Natural killer cell (primary cell): Measurements from ENCODE around the gene CSPG4. TPM values are rescaled to one million over a fixed set of nuclear protein-coding genes. Genes with fewer than 3 reads are reported as not detected.
A peak's percentile ranks its signal among the peaks of the same experiment; 100 is the strongest.
"Not testable (repeated sequence)": the region's sequence is repeated elsewhere in the genome, so short reads cannot be mapped to it uniquely, and the experiment has no call there.

Source experiments
- ATAC-seq, 3 donors: fragments of 150-1000 bp in 2 of 3; fragments of 200-7000 bp in 1 of 3; cut with Tn5 transposase; 1 replicate in 1 of 3; 2 replicates in 2 of 3; pipeline ENCODE4 v1.10.0; 2021; ENCODE audit warnings: mild to moderate bottlenecking in 2 of 3, moderate library complexity in 2 of 3
- DNase-seq, 2 donors: peaks; one replicate each; pipeline versions ENCODE4 v3.0.0 to v3.0.0-alpha.2; 2013 to 2021; ENCODE audit warnings: mixed read lengths in 1 of 2
- H3K27ac ChIP-seq: one replicate; pipeline ENCODE4 v1.5.1; 2013; ENCODE audit warnings: mild to moderate bottlenecking, low read length
- H3K27me3 ChIP-seq: one replicate; pipeline ENCODE4 v1.6.1; 2013; ENCODE audit warnings: low read length; ENCODE audit not compliant: control insufficient read depth, insufficient read depth
- H3K36me3 ChIP-seq: one replicate; pipeline ENCODE4 v1.6.1; 2013; ENCODE audit warnings: low read length; ENCODE audit not compliant: control insufficient read depth, insufficient read depth
- H3K4me1 ChIP-seq: one replicate; pipeline ENCODE4 v1.6.1; 2013; ENCODE audit warnings: low read length; ENCODE audit not compliant: control insufficient read depth, insufficient read depth
- H3K4me3 ChIP-seq: one replicate; pipeline ENCODE4 v1.5.1; 2013; ENCODE audit warnings: low read length
- H3K9me3 ChIP-seq: one replicate; pipeline ENCODE4 v1.6.1; 2013; ENCODE audit warnings: low read length; ENCODE audit not compliant: control insufficient read depth, insufficient read depth
- H3K27ac Mint-ChIP-seq, 2 donors: one replicate each; pipeline ENCODE4 v1.8.0; 2022; ENCODE audit warnings: mild to moderate bottlenecking in 2 of 2, mixed read lengths in 2 of 2, moderate library complexity in 1 of 2
- H3K27me3 Mint-ChIP-seq, 2 donors: one replicate each; pipeline ENCODE4 v1.8.0; 2022; ENCODE audit warnings: low read depth in 2 of 2, mixed read lengths in 2 of 2
- H3K36me3 Mint-ChIP-seq: one replicate; pipeline ENCODE4 v1.8.0; 2022; ENCODE audit warnings: mixed read lengths
- H3K4me1 Mint-ChIP-seq, 2 donors: one replicate each; pipeline ENCODE4 v1.8.0; 2022; ENCODE audit warnings: mixed read lengths in 2 of 2
- H3K4me3 Mint-ChIP-seq: one replicate; pipeline ENCODE4 v1.8.0; 2022; ENCODE audit warnings: mild to moderate bottlenecking, moderate library complexity, mixed read lengths
- H3K9me3 Mint-ChIP-seq, 2 donors: one replicate each; pipeline ENCODE4 v1.8.0; 2022; ENCODE audit warnings: mixed read lengths in 2 of 2
- CTCF ChIP-seq: fragments of 200-600 bp; IDR thresholded peaks from one replicate; pipeline ENCODE4 v1.8.0; 2022; ENCODE audit warnings: antibody characterized with exemption
- WGBS: methylation state at CpG from one replicate; pipeline ENCODE4 v1.1.7; 2013; ENCODE audit warnings: missing lambda C conversion rate; ENCODE audit not compliant: insufficient coverage; 5-methylcytosine and 5-hydroxymethylcytosine counted together
- intact Hi-C: fragments of 100-400 bp; cut with micrococcal nuclease; formaldehyde crosslinking; loops from one replicate; pipeline ENCODE4 v1.14.2; 2022
- total RNA-seq, 4 donors: library from RNA; stranded (reverse); fragments of 120-200 nt in 1 of 4; gene quantifications; one replicate each; pipeline versions ENCODE4 v1.2.3 to v1.2.4, GENCODE V29; 2013 to 2022

CSPG4 gene
- total RNA-seq, 3 donors from 2014 or later (not counting 1 experiment from before 2014, with no cell fraction given): 0.05 to 0.09 (median 0.07) TPM

GRCh38 chr15:75639191-75639708, 73.4 kb downstream of the CSPG4 start:
- peaks cover 40% of the 10 kb centered on the region for H3K4me1 ChIP-seq
- intact Hi-C loops: no loop called here
- TF ChIP-seq CTCF: no peak
- H3K27ac ChIP-seq: peak overlapping the region; percentile 83
- H3K9me3 ChIP-seq: no peaks in the 10 kb centered on the region
- H3K4me3 Mint-ChIP-seq: peak overlapping the region; percentile 91
- DNase-seq (peak in 1 of 2 donors; percentile 62), ATAC-seq (no peak)
- peaks cover 30 to 39% of the 10 kb centered on the region in 2 donors for H3K4me1 Mint-ChIP-seq
- peak overlapping the region; percentile 89 for H3K4me3 ChIP-seq
- no peaks in the 10 kb centered on the region for H3K9me3 Mint-ChIP-seq
- no peaks in the 10 kb centered on the region for H3K27me3 ChIP-seq
- H3K27ac Mint-ChIP-seq: peak overlapping the region; percentile 89 to 93
- H3K36me3 Mint-ChIP-seq: no peaks in the 10 kb centered on the region
- 1% methylated on average over 16 of the region's 16 CpGs for WGBS
- peaks cover 0 to under 1% of the 10 kb centered on the region in 2 donors for H3K27me3 Mint-ChIP-seq
- H3K36me3 ChIP-seq: peaks cover 2% of the 10 kb centered on the region

GRCh38 chr15:75637245-75638009, 75.2 kb downstream of the CSPG4 start:
- no peaks in the 10 kb centered on the region for H3K27me3 Mint-ChIP-seq
- H3K36me3 ChIP-seq: peaks cover 2% of the 10 kb centered on the region
- no peak overlapping the region for H3K4me3 ChIP-seq
- no peak for ATAC-seq
- no peaks in the 10 kb centered on the region for H3K36me3 Mint-ChIP-seq
- H3K4me1 Mint-ChIP-seq: peaks cover 30 to 39% of the 10 kb centered on the region in 2 donors
- no peaks in the 10 kb centered on the region for H3K9me3 Mint-ChIP-seq
- H3K9me3 ChIP-seq: no peaks in the 10 kb centered on the region
- H3K27ac Mint-ChIP-seq: peak overlapping the region; percentile 89 to 93
- WGBS: 92% methylated on average over 3 of the region's 4 CpGs
- H3K4me3 Mint-ChIP-seq: no peak overlapping the region
- H3K27me3 ChIP-seq: no peaks in the 10 kb centered on the region
- no peak overlapping the region for H3K27ac ChIP-seq
- no peak for TF ChIP-seq CTCF
- intact Hi-C loops: no loop called here
- no peak for DNase-seq
- peaks cover 40% of the 10 kb centered on the region for H3K4me1 ChIP-seq

- H3K27me3 Mint-ChIP-seq: no peaks in the 10 kb centered on the region
- H3K9me3 Mint-ChIP-seq: no peaks in the 10 kb centered on the region
- DNase-seq (no peak), ATAC-seq (no peak)
- H3K4me1 Mint-ChIP-seq: peaks cover 28 to 37% of the 10 kb centered on the region in 2 donors
- 89% methylated on average over 5 of the region's 6 CpGs for WGBS
- H3K27ac Mint-ChIP-seq: no peak overlapping the region
- no peak overlapping the region for H3K27ac ChIP-seq
- peaks cover 35% of the 10 kb centered on the region for H3K4me1 ChIP-seq
- no peaks in the 10 kb centered on the region for H3K36me3 Mint-ChIP-seq
- no peaks in the 10 kb centered on the region for H3K9me3 ChIP-seq
- H3K36me3 ChIP-seq: peaks cover 2% of the 10 kb centered on the region
- no peak overlapping the region for H3K4me3 Mint-ChIP-seq
- no peaks in the 10 kb centered on the region for H3K27me3 ChIP-seq
- intact Hi-C loops: no loop called here
- H3K4me3 ChIP-seq: no peak overlapping the region
- TF ChIP-seq CTCF: no peak
These were observed 76.6 kb downstream of the CSPG4 start for GRCh38 chr15:75636026-75636425.

DNA sequence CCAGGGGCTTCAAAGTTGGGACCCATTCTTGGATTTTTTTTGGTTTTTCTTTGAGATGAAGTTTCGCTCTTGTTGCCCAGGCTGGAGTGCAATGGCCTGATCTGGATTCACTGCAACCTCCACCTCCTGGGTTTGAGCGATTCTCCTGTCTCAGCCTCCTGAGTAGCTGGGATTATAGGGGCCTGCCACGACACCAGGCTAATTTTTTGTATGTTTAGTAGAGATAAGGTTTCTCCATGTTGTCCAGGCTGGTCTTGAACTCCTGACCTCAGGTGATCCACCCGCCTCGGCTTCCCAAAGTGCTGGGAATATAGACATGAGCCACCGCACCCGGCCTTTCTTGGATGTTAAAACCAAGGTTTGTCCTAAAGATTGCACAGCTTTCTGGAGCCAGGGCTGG, 78.7 kb downstream of the CSPG4 start:
- peaks cover 21% of the 10 kb centered on the region for H3K4me1 ChIP-seq
- H3K27me3 Mint-ChIP-seq, H3K27ac Mint-ChIP-seq, H3K27ac ChIP-seq, H3K9me3 Mint-ChIP-seq, H3K36me3 ChIP-seq, H3K36me3 Mint-ChIP-seq, H3K27me3 ChIP-seq, H3K4me3 Mint-ChIP-seq, H3K4me3 ChIP-seq, intact Hi-C loops, ATAC-seq, H3K9me3 ChIP-seq, DNase-seq: not testable (repeated sequence)
- peaks cover 15 to 22% of the 10 kb centered on the region in 2 donors for H3K4me1 Mint-ChIP-seq
- 98% methylated on average over 7 of the region's 7 CpGs for WGBS
